NCI-H1694 treated with DMSO at 0.1 percent for 48 hours (cell line): ENCODE results near the gene ADGRL1.

Experiments used
- DNase-seq: peaks from one replicate; lab custom pipeline; 2025; lab: John Stamatoyannopoulos, UW

The ADGRL1 gene

DNA sequence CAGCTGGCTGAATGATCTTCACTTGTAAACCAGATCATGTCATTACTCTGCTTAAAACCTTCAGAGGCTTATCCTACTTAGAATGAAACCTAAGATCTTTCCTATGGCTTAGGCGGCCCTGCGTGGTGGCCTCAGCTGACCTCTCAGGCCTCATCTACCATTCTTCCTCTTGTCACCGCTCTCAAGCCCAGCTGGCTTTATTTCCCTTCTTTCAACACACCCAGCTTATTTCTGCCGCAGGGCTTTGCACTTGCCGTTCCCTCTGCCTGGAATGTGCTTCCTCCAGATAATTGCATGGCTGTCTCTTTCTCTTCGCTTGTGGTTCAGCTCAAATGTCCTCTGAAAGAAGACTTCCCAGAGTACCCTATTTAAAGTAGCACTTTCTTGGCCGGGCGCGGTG is 66.0 kb downstream of the ADGRL1 start:
- DNase-seq: no peak

DNA sequence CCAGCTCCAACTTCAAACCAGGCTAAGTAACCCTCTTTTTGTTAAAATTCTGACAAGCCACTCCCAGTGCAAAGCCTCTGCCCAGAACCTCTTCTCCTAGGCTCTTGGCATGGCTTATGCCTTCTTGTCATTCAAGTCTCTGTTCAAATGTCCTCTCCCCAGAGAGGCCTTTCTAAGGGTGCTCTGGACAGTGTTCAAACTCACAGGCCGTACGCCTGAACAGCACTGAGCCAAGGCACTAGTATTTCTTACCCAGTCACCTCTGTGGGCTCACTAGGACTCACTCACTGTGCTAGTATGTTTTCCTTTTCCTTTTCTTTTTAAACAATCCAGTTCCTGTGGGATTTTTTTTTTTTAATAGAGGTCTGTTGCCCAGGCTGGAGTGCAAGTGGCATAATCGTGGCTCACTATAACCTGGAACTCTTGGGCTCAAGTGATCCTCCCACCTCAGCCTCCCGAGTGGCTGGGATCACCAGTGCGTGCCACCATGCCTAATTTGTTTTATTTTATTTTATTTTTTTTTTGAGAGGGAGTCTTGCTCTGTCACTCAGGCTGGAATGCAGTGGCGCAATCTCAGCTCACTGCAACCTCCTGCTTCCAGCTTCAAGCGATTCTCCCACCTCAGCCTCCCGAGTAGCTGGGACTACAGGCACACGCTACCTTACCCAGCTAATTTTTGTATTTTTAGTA is 67.2 kb downstream of the ADGRL1 start:
- DNase-seq: no peak

DNA sequence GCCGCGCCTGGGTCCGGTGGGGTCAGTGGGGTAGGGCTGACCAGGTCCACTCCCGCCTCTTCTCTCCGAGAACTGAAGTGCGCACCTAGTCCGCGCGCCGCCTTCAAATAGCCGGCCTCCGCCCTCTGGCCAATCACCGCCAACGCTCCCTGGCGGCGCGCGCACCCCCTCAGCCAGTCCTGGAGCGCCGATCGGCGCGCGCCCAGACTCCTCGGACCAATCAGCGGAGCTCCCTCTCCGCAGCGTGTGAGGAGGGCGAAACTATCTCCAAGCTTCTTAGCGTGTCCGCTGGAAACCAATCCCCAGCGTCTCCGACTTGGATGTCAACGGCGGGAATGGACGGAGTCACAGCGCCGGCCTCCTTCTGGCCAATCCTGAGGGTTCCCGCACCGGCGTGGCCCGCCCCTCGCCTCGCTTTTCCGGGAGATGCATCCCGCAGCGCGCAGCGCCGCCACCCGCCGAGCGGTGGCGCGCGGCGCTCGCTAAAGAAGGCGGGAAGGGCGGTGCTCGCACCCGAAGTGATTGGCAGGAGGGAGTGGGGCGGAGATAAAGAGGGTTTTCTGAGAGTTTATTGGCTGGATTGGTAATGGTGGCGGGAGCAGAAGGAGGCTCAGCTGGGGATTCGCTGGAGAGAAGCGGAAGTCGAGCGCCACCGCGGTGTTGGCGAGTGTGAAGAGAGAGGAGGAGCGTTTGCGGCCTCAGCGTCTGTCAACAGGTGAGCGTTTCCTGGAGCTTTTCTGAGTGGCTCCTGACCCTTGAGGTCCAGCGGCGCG is 69.3 kb downstream of the ADGRL1 start, which contains the start of gene ASF1B:
ASF1B (minus strand) TSS at position 81 of the 773 bp plus-strand sequence. CDS start 133 bp downstream, outside the sequence.
- peak; percentile 100 for DNase-seq

DNA sequence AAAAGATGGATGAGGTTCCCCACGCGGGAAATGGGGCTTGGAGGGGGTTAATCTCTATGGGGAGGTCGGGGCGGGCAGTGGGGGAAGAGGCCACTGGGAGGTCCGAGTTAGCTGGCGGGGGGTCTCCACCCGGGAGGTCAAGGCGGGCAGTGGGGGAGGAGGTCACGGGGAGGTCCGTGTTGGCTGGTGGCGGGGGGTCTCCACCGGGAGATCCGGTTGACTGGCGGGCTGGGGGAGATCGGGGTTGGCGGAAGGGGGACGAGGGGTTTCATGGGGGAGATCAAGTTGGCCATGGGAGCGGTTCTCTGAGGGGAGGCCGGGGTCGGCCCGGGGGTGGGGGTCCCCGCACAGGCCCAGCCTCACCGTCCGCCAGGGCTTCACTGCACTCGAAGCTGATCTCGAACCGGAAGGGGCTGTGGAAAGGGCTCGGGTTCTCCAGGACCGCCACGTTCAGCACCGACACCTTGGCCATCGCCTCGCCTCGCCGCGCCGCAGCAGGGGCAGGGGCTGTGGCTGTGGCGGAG is 69.9 kb downstream of the ADGRL1 start:
- DNase-seq: no peak

DNA sequence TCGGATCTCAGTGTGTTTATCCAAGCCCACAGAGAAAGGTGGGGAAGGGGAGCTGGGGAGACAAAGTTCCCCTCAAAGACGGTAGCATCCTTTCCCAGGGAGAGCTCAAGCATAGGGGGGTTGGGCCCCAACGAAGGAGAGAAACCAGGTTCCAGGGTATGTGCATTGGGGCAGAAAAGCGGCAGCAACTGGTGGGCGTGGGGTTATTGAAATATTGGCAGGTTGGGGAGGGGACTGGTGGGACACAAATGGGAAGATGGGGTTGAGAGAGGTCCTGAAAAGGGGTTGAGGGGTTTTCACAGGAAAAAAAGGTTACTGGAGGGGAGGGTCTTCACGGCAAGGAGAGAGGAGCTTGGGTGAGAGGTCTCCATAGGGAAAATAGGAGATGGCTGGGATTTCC is 70.6 kb downstream of the ADGRL1 start:
- DNase-seq: no peak

DNA sequence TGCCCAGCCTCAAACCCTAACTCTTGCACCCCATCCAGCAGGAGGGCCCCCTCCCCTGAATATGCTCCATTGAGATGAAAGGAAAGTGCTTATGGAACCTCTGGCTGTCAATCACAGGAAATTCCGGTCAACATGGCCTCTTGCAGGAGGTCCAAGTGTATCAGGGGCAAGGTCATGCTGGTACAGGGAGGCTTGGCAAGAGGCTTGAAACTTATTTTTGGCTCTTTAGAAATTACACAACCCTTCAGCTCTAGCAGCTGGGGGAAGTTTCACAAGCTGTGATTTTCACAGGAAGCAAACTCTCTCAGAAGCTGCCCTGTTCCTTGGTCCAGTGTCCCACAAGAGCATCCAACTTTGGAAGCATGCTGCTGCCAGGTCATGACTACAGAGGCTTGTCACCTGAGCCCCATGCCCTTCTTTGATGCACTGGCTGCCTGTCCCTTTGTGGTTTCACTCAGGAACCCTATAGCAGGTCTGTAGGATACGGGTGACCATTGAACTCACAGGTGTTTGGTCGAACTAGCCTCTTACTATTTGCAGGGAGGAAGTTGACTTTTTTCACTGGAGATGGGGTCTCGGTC is 78.0 kb downstream of the ADGRL1 start:
- no peak for DNase-seq

DNA sequence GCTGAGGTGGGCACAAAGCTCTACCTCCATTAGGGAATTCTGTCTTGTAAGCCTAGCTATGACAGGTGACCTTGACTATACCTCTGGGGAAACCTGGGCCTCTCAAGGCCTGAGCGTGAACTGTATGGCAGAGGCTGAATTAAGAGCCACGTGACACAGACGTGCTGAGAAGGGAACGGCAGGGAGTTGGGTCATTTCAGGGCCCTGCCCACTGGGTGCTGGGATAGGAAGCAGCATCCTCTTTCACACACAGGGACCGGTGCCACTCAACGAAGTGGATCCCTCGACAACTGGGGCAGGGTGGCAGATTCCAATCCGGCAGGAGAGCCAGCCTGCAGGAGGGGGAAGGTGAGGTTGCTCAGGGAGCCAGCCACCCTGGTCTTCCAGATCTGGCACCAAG is 78.8 kb downstream of the ADGRL1 start:
- DNase-seq: no peak

DNA sequence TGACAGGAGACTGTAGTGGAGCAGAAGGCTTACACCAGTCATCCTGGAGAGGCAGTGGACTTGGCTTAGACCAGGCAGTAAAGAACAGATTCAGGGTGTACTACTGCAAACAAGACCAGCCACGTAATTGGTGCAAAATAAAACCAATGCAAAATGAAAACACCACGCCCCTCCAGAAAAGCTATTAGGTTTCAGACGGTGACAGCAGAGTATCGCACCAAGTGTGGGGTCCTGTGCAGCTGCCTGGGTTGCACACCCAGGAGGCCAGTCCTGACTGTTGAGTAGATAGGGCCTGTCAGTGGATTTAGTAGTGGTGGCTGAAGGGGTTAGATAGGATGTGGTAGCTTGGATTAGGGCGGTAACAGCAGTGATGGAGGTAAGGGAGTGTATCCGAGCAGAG is 83.0 kb downstream of the ADGRL1 start:
- no peak for DNase-seq

DNA sequence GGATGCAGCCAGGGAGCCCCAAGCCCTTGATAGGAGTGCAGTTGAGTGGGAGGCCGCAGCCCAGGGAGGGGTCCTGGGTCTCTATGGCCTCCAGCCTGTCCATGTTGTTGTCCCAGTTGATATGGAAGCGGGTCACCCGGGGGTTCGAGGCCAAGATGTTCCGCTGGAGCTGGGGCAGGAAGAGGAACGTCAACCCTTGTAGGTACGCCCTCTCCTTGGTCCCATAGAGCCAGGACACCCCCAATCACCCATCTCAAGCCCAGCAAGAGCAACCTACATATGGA is 85.5 kb downstream of the ADGRL1 start:
- no peak for DNase-seq

DNA sequence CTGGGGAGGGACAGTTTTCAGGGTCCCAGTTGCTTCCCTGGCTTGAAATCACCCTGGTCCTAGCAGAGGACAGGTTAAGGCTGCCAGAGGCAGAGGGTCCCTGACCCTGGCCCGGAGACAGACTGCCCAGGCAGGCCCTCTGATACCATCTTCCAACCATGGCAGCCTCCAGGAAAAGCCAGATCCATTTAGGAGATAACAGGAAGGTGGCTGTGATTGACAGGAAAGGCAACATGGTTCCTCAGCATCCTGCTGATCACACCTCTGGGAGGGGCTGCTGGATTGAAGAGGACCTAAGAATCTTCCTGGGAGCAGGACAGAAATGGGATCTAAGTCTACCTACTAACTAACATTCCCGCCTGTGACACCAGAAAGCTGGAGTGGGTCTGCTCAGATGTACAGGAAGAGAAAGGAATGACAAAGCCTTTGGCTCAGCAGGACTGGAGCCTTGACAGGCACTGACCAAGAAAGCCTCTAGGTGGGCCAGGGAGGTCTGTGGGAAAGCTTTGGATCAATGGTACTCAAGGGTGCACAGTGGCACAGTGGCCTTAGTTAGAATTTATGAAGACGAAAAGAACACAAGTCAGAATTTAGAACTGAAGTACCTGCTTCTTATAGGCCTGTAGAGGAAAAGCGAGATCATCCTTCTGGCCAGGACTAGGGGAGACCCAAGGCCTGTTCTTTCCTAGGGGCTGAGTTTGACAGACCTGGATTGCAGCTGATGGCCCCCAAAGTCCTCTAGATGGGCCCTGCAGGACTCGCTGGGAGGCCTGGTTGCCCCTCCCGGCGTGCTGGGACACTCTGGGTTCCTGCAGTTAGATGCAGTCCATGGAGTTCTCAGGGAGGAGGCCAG is 86.1 kb downstream of the ADGRL1 start:
- DNase-seq: no peak

DNA sequence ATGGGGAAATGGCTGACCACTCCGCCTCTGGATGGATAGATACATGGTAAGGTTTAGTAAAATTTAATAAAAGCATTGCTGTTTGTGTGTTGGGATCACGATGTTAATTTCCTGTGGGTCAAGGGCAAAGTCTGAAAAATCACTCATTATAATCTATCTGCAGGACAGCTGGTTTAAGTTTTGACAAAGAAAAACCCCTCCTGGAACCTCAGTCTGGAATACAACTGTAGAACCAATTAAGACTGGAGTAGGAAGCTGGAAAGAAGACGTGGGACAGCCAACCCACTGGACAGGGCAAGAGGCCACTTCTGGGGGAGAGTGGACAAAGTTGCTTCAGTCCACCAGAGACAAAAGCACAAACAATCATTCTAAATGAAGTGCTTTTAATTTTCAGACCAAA is 86.8 kb downstream of the ADGRL1 start:
- DNase-seq: no peak

DNA sequence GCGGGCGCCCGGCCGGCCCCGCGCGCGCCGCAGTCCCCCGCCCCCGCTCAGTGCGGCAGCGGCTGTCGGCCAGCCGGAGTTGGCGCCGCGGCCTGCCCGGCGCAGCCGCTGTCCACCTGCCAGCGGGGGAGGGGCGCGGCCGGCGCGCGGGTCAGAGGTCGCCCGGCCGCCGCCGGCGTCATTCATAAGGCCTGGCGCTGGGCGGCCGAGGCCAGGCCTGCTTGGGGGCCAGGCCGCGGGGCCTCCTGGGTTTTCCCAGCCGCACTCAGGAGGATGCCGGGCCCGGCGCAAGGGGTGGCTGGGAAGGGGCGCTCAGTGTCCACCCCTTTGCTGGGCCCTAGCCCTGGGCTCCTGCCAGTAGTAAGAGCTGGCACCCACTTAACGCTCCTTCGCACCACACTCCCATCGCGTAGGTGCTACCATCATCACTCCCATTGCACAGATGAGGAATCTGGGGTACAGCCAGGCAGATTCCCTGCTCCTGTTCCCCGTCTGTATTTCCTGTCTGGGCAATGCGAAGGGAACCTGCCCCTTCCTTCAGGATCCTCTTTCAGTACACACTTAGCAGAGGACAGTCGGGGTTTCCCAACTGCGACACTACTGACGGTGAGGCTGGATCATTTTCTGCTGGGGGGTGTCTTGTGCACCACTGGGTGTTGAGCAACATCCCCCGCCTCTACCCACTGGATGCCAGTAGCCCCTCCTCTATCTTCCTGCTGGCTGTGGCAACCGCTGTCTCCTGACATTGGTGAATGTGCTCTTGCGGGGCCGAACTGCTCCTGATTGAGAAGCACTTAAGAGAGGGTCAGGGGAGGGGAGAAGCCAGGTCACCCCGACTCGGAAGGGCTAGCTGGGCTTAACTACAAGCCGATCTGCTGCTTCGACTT is 87.6 kb downstream of the ADGRL1 start:
- DNase-seq: peak; percentile 21

DNA sequence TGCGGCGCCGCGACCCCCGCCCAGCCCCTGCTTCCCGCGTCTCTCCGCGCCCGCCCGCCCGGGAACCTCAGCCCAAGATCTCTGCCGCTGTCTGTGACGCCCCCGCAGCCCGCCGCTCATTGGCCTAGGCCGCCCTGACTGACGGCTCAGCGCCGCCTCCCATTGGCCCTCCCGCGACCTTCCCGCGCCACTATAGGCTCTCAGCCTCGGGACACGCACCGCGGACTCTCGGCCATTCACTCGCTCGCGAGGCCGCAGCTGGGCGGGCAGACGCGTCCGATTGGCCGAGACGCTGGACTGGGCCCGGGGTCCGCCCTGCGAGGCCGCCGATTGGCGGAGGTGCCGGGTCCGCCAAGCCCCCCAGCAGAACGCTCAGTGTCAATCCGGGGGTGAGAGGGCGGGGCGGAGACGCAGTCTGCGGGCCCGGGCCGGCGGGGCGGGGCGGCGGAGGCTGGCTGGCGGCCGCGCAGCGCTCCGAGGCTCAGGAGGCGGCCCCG is 88.3 kb downstream of the ADGRL1 start, which contains the start of gene PRKACA:
PRKACA (minus strand) TSS at position 95 of the 497 bp plus-strand sequence. CDS start 215 bp downstream, outside the sequence.
- peak; percentile 98 for DNase-seq

DNA sequence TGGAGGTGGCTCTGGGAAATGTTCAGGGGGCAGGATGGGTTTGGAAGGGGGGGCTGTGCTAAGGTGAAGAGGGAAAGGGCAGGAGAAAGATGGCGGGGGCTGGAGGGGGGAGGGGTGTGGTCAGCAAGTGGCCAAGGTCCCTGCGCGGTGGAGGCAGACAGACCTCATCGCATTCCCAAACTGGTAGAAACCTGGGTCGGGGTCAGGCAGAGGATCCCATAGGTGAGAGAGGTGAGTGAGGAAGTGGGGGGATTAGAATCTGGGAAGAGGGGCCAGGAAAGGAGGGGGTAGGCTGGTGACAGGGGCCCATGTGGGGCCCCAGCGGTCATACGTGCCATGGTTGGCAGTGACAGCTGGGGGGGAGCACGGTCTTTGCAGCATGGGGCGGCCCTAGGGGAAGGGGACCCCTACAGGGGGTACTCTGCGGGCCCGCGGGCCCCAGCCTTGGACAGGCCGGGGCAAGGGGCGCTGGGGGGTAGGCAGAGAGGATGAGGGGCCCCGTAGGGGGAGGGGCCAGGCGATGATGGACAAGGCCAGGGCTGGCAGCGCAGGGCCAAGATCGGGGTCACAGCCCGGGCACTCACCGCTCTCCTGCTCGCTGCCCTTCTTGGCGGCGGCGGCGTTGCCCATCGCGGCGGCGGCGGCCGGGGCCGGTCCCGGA is 88.9 kb downstream of the ADGRL1 start:
- DNase-seq: no peak

DNA sequence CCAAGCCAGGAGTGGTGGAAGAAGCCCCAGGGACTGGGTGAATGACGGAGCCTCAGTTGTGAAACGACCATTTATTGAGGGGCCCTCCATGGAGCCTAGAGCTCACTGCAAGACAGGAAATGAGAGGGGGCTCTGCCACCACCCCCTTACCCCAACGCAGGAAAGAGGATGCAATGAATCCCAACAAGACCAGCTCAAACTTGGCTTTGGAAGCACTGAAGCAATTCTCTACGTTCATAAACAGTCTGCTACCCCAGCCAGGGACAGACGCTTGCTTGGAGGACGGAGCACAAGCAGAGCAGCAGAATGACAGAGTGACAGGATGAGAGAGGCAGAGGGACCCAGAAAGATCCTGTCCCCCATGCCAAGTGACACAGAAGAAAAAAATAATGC is 89.4 kb downstream of the ADGRL1 start:
- no peak for DNase-seq

DNA sequence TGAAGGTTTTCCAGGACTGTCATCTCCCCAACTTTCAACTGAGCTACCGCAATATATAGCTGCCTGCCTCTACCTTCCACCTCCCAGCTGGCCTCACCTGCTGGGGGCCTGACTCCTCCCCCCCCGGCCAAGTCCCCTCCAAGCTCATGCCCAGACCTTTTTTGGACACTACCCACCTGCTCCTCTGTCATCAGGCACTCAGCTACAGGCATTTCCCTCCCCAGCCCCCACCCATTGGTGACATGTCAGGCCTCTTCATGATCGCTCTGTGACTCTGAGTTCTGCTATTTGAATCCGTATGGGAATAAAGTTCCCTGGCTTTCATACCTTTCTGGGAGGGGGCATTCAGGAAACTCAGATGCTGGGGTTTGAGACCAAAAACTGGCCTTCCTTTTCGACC is 90.2 kb downstream of the ADGRL1 start:
- no peak for DNase-seq

DNA sequence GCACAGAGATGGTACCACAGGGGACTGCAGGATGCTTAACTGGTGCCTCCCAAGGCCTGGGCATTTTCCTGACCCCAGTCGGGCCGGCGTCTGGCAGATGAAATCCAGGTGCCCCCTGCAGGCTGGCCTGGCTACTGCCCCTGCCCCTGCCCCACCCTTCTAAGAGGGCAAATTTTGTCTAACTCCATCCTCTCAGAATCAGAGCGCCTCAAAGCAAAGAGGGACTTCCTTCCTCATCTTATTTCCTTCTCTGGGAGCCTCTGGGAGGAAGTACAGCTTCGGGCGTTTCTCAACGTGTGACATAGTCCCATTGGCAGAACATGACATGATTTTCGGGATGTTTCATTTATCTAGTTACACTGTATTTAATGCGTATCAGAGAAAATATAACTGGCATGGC is 91.1 kb downstream of the ADGRL1 start:
- no peak for DNase-seq

DNA sequence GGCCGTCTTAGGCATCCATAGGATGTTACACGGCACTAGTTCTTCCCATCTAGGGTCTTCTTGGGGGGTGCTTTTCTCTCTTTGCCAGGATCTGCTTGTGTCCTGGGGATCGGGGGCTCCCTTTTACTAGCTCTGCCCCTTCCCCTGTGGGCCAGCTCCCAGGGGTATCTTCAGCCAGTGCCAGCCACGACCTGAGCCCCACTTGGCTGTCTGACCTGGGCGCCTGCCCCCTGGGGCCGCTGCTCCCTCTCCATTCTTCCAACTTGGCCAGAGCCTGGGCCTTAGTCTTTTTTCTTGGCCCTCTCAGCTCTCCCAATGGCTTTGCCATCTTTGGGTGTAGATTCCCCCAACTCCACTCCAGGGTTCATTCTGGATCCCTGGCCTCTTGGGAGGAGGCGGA is 91.5 kb downstream of the ADGRL1 start:
- DNase-seq: no peak

DNA sequence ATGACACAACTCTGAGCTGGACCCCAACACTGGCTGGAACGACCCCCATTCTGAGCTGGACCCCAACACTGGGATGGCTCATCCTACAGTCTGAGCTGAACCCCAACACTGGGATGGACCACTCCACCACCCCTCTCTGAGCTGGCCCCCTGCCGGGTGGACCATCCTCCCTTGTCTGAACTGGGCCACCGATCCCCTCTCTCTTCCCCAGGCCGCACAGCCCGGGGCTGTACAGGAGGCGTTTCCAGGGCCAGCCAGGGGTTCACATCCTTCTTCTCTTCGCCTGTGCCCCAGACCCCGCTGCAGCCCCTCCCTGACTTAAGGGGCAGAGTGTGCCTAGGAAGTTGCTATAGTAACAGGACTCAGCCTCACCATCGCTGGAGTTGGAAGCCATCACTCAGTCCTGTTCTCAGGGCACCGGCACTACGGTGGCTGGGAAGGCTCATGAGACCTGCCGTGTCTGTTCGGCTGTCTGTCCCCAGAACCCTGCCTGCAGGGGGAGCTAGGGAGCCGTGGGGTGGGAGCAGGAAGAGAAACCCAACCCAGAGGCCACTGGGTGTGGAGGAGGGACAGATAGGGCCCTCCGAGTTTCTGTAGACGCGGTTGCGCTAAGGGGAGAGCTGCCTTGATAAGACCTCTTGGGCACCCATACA is 92.1 kb downstream of the ADGRL1 start:
- DNase-seq: no peak
